T47D (cell line): Measurements from ENCODE around the gene MYO10.

ENCODE experiments used
- DNase-seq, 2 experiments: peaks; one replicate each; pipeline versions ENCODE4 v3.0.0 to v3.0.0-alpha.2; 2011 to 2012; ENCODE audit warnings: low read depth in 1 of 2, low spot score in 1 of 2
- JUND ChIP-seq: IDR thresholded peaks from 2 replicates; pipeline ENCODE4 v1.6.1; 2012; ENCODE audit warnings: low read depth
- in situ Hi-C: cut with HindIII; loops from 2 replicates; pipeline ENCODE4 v1.10.0; 2016; ENCODE audit warnings: low sequenced_read_pairs, low pct_unique_long_range_greater_than_20kb

The MYO10 gene

GRCh38 chr5:16870878-16871277 lies 65.2 kb downstream of the MYO10 start:
- in situ Hi-C loops = no loop called here
- no peak for TF ChIP-seq JUND
- no peak for DNase-seq

- TF ChIP-seq JUND = no peak
- in situ Hi-C loops = no loop called here
- no peak for DNase-seq
Observed at GRCh38 chr5:16869821-16870796, 66.0 kb downstream of the MYO10 start.

GRCh38 chr5:16867577-16867953 lies 68.5 kb downstream of the MYO10 start:
- TF ChIP-seq JUND = no peak
- in situ Hi-C loops = no loop called here
- no peak for DNase-seq

- DNase-seq = no peak
- in situ Hi-C loops = no loop called here
Observed at GRCh38 chr5:16866795-16867576, 69.1 kb downstream of the MYO10 start.

GRCh38 chr5:16866273-16866672 lies 69.8 kb downstream of the MYO10 start:
- DNase-seq = no peak
- no peak for TF ChIP-seq JUND
- in situ Hi-C loops = no loop called here

More at GRCh38 chr5:16866795-16867576, 69.1 kb downstream of the MYO10 start:
- TF ChIP-seq JUND = no peak

GRCh38 chr5:16865151-16865550 lies 70.9 kb downstream of the MYO10 start:
- in situ Hi-C loops = no loop called here
- TF ChIP-seq JUND = no peak
- DNase-seq = no peak

- in situ Hi-C loops = no loop called here
Observed at GRCh38 chr5:16864631-16865131, 71.4 kb downstream of the MYO10 start.

GRCh38 chr5:16863469-16863946 lies 72.6 kb downstream of the MYO10 start:
- TF ChIP-seq JUND = no peak
- in situ Hi-C loops = no loop called here
- DNase-seq = peak; percentile 45 to 71

More at GRCh38 chr5:16864631-16865131, 71.4 kb downstream of the MYO10 start:
- DNase-seq = no peak
- no peak for TF ChIP-seq JUND

- DNase-seq = peak; percentile 31 to 76
- in situ Hi-C loops = no loop called here
- TF ChIP-seq JUND = no peak
Observed at GRCh38 chr5:16862777-16863176, 73.3 kb downstream of the MYO10 start.

GRCh38 chr5:16859346-16859745 lies 76.7 kb downstream of the MYO10 start:
- DNase-seq = no peak
- in situ Hi-C loops = no loop called here
- no peak for TF ChIP-seq JUND

- TF ChIP-seq JUND = no peak
- in situ Hi-C loops = no loop called here
Observed at GRCh38 chr5:16858151-16858550, 77.9 kb downstream of the MYO10 start.

GRCh38 chr5:16857635-16858034 lies 78.5 kb downstream of the MYO10 start:
- peak in 1 of 2 experiments; percentile 55 for DNase-seq

More at GRCh38 chr5:16858151-16858550, 77.9 kb downstream of the MYO10 start:
- DNase-seq = no peak

More at GRCh38 chr5:16857635-16858034, 78.5 kb downstream of the MYO10 start:
- in situ Hi-C loops = no loop called here
- no peak for TF ChIP-seq JUND
